NCI-H1092 treated with DMSO at 0.1 percent for 48 hours (cell line): ENCODE measurements around the gene SPATA4.

ENCODE experiments used
- DNase-seq: peaks from one replicate; lab custom pipeline; 2025; lab: John Stamatoyannopoulos, UW

The SPATA4 gene

GRCh38 chr4:176189891-176190795 lies 5.2 kb downstream of the SPATA4 start:
- DNase-seq: no peak

- no peak for DNase-seq
Measured at GRCh38 chr4:176188654-176189053, 6.7 kb downstream of the SPATA4 start.

- DNase-seq: no peak
Measured at GRCh38 chr4:176187624-176188023, 7.8 kb downstream of the SPATA4 start.

- DNase-seq: no peak
Measured at GRCh38 chr4:176186671-176187395, 8.6 kb downstream of the SPATA4 start.

- no peak for DNase-seq
Measured at GRCh38 chr4:176186067-176186466, 9.3 kb downstream of the SPATA4 start.

GRCh38 chr4:176185051-176185450 lies 10.3 kb downstream of the SPATA4 start:
- DNase-seq: no peak

- no peak for DNase-seq
Measured at GRCh38 chr4:176163041-176163440, 32.3 kb downstream of the SPATA4 start.

GRCh38 chr4:176156656-176157055 lies 38.7 kb downstream of the SPATA4 start:
- no peak for DNase-seq

GRCh38 chr4:176153124-176153523 lies 42.3 kb downstream of the SPATA4 start:
- no peak for DNase-seq

GRCh38 chr4:176150704-176151103 lies 44.7 kb downstream of the SPATA4 start:
- no peak for DNase-seq

GRCh38 chr4:176150356-176150682 lies 45.1 kb downstream of the SPATA4 start:
- no peak for DNase-seq

GRCh38 chr4:176149680-176150355 lies 45.6 kb downstream of the SPATA4 start:
- no peak for DNase-seq

- DNase-seq: no peak
Measured at GRCh38 chr4:176142253-176142652, 53.1 kb downstream of the SPATA4 start.

- DNase-seq: no peak
Measured at GRCh38 chr4:176139518-176139917, 55.9 kb downstream of the SPATA4 start.

GRCh38 chr4:176137631-176138030 lies 57.8 kb downstream of the SPATA4 start:
- DNase-seq: no peak

- DNase-seq: no peak
Measured at GRCh38 chr4:176134670-176135069, 60.7 kb downstream of the SPATA4 start.
